Glutamatergic neuron (in vitro differentiated cells): ENCODE data around the gene DYNC1I2. TPM values are rescaled to one million over a fixed set of nuclear protein-coding genes. Genes with fewer than 3 reads are reported as not detected.

ENCODE experiments used
- DNase-seq: peaks from one replicate; pipeline ENCODE4 v3.0.0; 2022
- H3K27ac Mint-ChIP-seq: one replicate; pipeline ENCODE4 v1.8.0; 2020; ENCODE audit warnings: mild to moderate bottlenecking, mixed read lengths, inconsistent platforms; ENCODE audit not compliant: unreplicated experiment
- H3K27me3 Mint-ChIP-seq: one replicate; pipeline ENCODE4 v1.8.0; 2020; ENCODE audit warnings: mild to moderate bottlenecking, moderate library complexity, mixed read lengths, inconsistent platforms; ENCODE audit not compliant: unreplicated experiment
- H3K36me3 Mint-ChIP-seq: one replicate; pipeline ENCODE4 v1.8.0; 2020; ENCODE audit warnings: mild to moderate bottlenecking, mixed read lengths, inconsistent platforms; ENCODE audit not compliant: unreplicated experiment
- H3K4me1 Mint-ChIP-seq: one replicate; pipeline ENCODE4 v1.8.0; 2020; ENCODE audit warnings: mild to moderate bottlenecking, low read depth, mixed read lengths, inconsistent platforms; ENCODE audit not compliant: unreplicated experiment
- H3K4me3 Mint-ChIP-seq: one replicate; pipeline ENCODE4 v1.8.0; 2020; ENCODE audit warnings: mild to moderate bottlenecking, mixed read lengths, inconsistent platforms; ENCODE audit not compliant: unreplicated experiment
- H3K9me3 Mint-ChIP-seq: one replicate; pipeline ENCODE4 v1.8.0; 2020; ENCODE audit warnings: mild to moderate bottlenecking, moderate library complexity, mixed read lengths, inconsistent platforms; ENCODE audit not compliant: unreplicated experiment
- total RNA-seq: library from RNA; stranded (reverse); fragmentation: NEBNext Ultra II Directional; extraction: Animal tissue kit (Norgen Biotek cat#: 25700); gene quantifications from one replicate; pipeline ENCODE4 v1.2.1, GENCODE V29; 2021; ENCODE audit not compliant: unreplicated experiment
- TF ChIP-seq, protein P1 (sequence below): fragments of 200-600 bp; sonication (generic); IDR thresholded peaks from one replicate; pipeline ENCODE4 v1.5.0; 2021; ENCODE audit not compliant: partially characterized antibody, unreplicated experiment

Gene DYNC1I2
- total RNA-seq, 1 donor from 2014 or later: 363 TPM

GRCh38 chr2:171675810-171676345 lies 11.4 kb upstream of the DYNC1I2 start:
- peaks cover 2% of the 10 kb centered on the region for H3K9me3 Mint-ChIP-seq
- TF ChIP-seq, protein P1, sequence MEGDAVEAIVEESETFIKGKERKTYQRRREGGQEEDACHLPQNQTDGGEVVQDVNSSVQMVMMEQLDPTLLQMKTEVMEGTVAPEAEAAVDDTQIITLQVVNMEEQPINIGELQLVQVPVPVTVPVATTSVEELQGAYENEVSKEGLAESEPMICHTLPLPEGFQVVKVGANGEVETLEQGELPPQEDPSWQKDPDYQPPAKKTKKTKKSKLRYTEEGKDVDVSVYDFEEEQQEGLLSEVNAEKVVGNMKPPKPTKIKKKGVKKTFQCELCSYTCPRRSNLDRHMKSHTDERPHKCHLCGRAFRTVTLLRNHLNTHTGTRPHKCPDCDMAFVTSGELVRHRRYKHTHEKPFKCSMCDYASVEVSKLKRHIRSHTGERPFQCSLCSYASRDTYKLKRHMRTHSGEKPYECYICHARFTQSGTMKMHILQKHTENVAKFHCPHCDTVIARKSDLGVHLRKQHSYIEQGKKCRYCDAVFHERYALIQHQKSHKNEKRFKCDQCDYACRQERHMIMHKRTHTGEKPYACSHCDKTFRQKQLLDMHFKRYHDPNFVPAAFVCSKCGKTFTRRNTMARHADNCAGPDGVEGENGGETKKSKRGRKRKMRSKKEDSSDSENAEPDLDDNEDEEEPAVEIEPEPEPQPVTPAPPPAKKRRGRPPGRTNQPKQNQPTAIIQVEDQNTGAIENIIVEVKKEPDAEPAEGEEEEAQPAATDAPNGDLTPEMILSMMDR: no peak
- no peaks in the 10 kb centered on the region for H3K27me3 Mint-ChIP-seq
- H3K27ac Mint-ChIP-seq: no peak overlapping the region
- no peak overlapping the region for H3K4me3 Mint-ChIP-seq
- DNase-seq: no peak
- H3K4me1 Mint-ChIP-seq: peaks cover 1% of the 10 kb centered on the region
- no peaks in the 10 kb centered on the region for H3K36me3 Mint-ChIP-seq

- H3K4me3 Mint-ChIP-seq: no peak overlapping the region
- no peaks in the 10 kb centered on the region for H3K36me3 Mint-ChIP-seq
- no peaks in the 10 kb centered on the region for H3K27me3 Mint-ChIP-seq
- no peak overlapping the region for H3K27ac Mint-ChIP-seq
- H3K4me1 Mint-ChIP-seq: peaks cover 5% of the 10 kb centered on the region
- TF ChIP-seq, protein P1: no peak
- H3K9me3 Mint-ChIP-seq: peaks cover 3% of the 10 kb centered on the region
- DNase-seq: no peak
Observed at GRCh38 chr2:171678619-171679018, 8.7 kb upstream of the DYNC1I2 start.

- H3K9me3 Mint-ChIP-seq: peaks cover 7% of the 10 kb centered on the region
- H3K36me3 Mint-ChIP-seq: no peaks in the 10 kb centered on the region
- H3K27ac Mint-ChIP-seq: peak overlapping the region; percentile 98
- TF ChIP-seq, protein P1: no peak
- H3K27me3 Mint-ChIP-seq: peaks cover 5% of the 10 kb centered on the region
- no peak for DNase-seq
- peaks cover 3% of the 10 kb centered on the region for H3K4me1 Mint-ChIP-seq
- peak overlapping the region; percentile 95 for H3K4me3 Mint-ChIP-seq
Observed at GRCh38 chr2:171688129-171688465, 828 bp downstream of the DYNC1I2 start.

DNA sequence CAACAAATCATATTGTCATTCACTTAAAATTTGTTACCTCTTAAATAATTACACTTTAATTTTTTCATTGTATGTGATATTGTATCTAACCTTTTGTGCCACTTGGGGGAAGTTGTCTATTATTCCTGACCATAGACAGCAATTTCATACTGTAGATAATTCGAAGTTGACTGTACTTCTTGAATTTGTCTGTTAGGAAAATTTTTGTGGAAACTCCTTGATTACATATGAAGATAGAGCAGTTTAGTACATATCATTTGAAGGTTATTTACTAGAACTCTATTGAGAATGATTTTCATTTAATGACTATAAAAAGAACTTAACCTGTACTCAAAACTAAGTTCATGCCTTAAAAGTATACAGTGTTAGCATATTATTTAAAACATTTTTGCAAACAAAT lies 5.1 kb downstream of the DYNC1I2 start:
- TF ChIP-seq, protein P1: no peak
- H3K9me3 Mint-ChIP-seq: peaks cover 4% of the 10 kb centered on the region
- no peak overlapping the region for H3K27ac Mint-ChIP-seq
- H3K36me3 Mint-ChIP-seq: no peaks in the 10 kb centered on the region
- no peaks in the 10 kb centered on the region for H3K27me3 Mint-ChIP-seq
- no peak for DNase-seq
- H3K4me1 Mint-ChIP-seq: no peaks in the 10 kb centered on the region
- no peak overlapping the region for H3K4me3 Mint-ChIP-seq

DNA sequence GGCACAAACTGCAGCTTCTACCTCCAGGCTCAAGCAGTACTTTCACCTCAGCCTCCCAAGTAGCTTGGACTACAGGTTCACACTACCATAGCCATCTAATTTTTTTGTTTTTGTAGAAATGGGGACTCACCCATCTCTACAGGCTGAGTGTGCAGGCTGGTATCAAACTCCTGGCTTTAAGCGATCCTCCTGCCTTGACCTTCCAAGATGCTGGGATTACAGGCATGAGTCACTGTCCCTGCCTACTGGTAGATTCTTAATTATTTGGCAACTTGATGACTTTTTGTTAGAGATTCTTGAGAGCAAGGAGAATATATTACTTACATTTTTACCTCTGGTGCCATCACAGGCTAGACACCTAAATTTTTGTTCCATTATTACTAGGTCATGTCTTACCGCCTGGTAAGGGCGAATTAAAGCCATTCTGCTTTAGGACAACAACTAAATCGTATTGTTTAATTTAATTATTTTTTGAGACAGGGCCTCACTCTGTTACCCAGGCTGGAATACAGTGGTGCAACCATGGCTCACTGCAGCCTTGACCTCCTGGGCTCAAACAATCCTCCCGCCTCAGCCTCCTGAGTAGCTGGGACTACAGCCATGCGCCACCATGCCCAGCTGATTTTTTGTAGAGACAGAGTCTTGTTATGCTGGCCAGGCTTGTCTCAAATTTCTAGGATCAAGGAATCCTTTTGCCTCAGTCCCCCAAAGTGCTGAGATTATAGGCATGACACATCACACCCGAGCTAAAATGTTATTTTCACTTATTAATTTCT lies 15.7 kb downstream of the DYNC1I2 start:
- no peak for DNase-seq
- Mint-ChIP-seq H3K27me3 (peaks cover 2% of the 10 kb centered on the region), H3K4me3 (no peak overlapping the region), H3K36me3 (no peaks in the 10 kb centered on the region), H3K9me3 (no peaks in the 10 kb centered on the region), H3K4me1 (peaks cover 8% of the 10 kb centered on the region), H3K27ac (no peak overlapping the region)
- TF ChIP-seq, protein P1: no peak
